GM12878 (cell line): ENCODE measurements around the gene LAMB4. TPM values are rescaled to one million over a fixed set of nuclear protein-coding genes. Genes with fewer than 3 reads are reported as not detected.

Source experiments
- ATAC-seq: fragments of 200-7000 bp; cut with Tn5 transposase; 3 replicates; pipeline ENCODE4 v1.9.1; 2020; ENCODE audit warnings: mild to moderate bottlenecking, moderate library complexity
- BruUV-seq: library from RNA; stranded (reverse); fragments of 400-500 nt; replicated peaks from 2 replicates; lab custom pipeline; 2021; lab: Mats Ljungman, UMichigan
- CTCF ChIA-PET: fragments of 300-600 bp; sonication (Branson Sonifier 250); formaldehyde crosslinking; extraction: SDS; loops from one replicate; lab custom pipeline; 2021; ENCODE audit warnings: inconsistent platforms; lab: Yijun Ruan, JAX
- POLR2A ChIA-PET: fragments of 350-600 bp; formaldehyde crosslinking; extraction: SDS; loops from one replicate; lab custom pipeline; 2021; ENCODE audit warnings: inconsistent platforms; lab: Charles Lee
- RAD21 ChIA-PET: fragments of 300-600 bp; sonication (Branson Sonifier 250); formaldehyde crosslinking; loops from one replicate; lab custom pipeline; 2023; ENCODE audit warnings: antibody characterized with exemption; ENCODE audit not compliant: unreplicated experiment; lab: Charles Lee
- SMC1A ChIA-PET: fragments of 300-600 bp; sonication (Branson Sonifier 250); formaldehyde crosslinking; loops from one replicate; lab custom pipeline; 2023; ENCODE audit not compliant: unreplicated experiment, uncharacterized antibody; lab: Charles Lee
- DNase-seq: peaks from one replicate; pipeline ENCODE4 v3.0.0-alpha.2; 2011; ENCODE audit warnings: low read depth, low spot score
- FAIRE-seq: peaks from 3 replicates; lab custom pipeline; 2011; peaks lifted over from hg19 to GRCh38; lab: Jason Lieb, UNC
- H2AFZ ChIP-seq: 2 replicates; pipeline ENCODE4 v1.6.0; 2011; ENCODE audit warnings: low read depth, low read length, control low read depth; ENCODE audit not compliant: control insufficient read depth
- H3K27ac ChIP-seq: 2 replicates; pipeline ENCODE4 v1.5.1; 2011; ENCODE audit warnings: control low read depth; ENCODE audit not compliant: control insufficient read depth, insufficient read depth
- H3K27me3 ChIP-seq, 2 experiments: replicated peaks in 1 of 2; 2 replicates each; pipeline versions ENCODE4 v1.6.0 to v1.6.1; 2011; ENCODE audit warnings: low read length in 1 of 2; ENCODE audit not compliant: control insufficient read depth in 2 of 2, insufficient read depth in 2 of 2
- H3K36me3 ChIP-seq, 2 experiments: 2 replicates each; pipeline ENCODE4 v1.5.1; 2011; ENCODE audit warnings: low read length in 1 of 2; ENCODE audit not compliant: control insufficient read depth in 2 of 2, insufficient read depth in 2 of 2
- H3K4me1 ChIP-seq: 2 replicates; pipeline ENCODE4 v1.6.1; 2011; ENCODE audit warnings: mild to moderate bottlenecking, low read length, moderate library complexity, mixed read lengths; ENCODE audit not compliant: control insufficient read depth, insufficient read depth
- H3K4me2 ChIP-seq: 2 replicates; pipeline ENCODE4 v1.6.0; 2011; ENCODE audit warnings: control low read depth; ENCODE audit not compliant: control insufficient read depth, insufficient read depth
- H3K4me3 ChIP-seq: fragments of 200-600 bp; sonication (generic); 2 replicates; pipeline ENCODE4 v1.5.1; 2016
- H3K79me2 ChIP-seq: 2 replicates; pipeline ENCODE4 v1.6.0; 2011; ENCODE audit warnings: low read length; ENCODE audit not compliant: control insufficient read depth, insufficient read depth
- H3K9ac ChIP-seq: 2 replicates; pipeline ENCODE4 v1.8.0; 2011; ENCODE audit warnings: low read length, control low read depth, mixed read lengths; ENCODE audit not compliant: control insufficient read depth, insufficient read depth
- H3K9me3 ChIP-seq: replicated peaks from 3 replicates; pipeline ENCODE4 v1.5.1; 2011; ENCODE audit warnings: mild to moderate bottlenecking, low read length; ENCODE audit not compliant: control insufficient read depth, insufficient read depth
- H4K20me1 ChIP-seq: 2 replicates; pipeline ENCODE4 v1.6.0; 2011; ENCODE audit not compliant: control insufficient read depth, insufficient read depth
- ATF7 ChIP-seq: fragments of 450-650 bp; IDR thresholded peaks from 2 replicates; pipeline ENCODE4 v1.6.1; 2016; ENCODE audit warnings: low read depth, mild to moderate bottlenecking
- CHD2 ChIP-seq: IDR thresholded peaks from 2 replicates; pipeline ENCODE4 v1.6.1; 2011; ENCODE audit warnings: low read depth, low read length, improper control_type of control experiment, borderline replicate concordance
- FOXK2 ChIP-seq: fragments of 450-650 bp; IDR thresholded peaks from 2 replicates; pipeline ENCODE4 v1.6.1; 2017; ENCODE audit warnings: mild to moderate bottlenecking, moderate library complexity
- HCFC1 ChIP-seq: fragments of 150-350 bp; IDR thresholded peaks from 2 replicates; pipeline ENCODE4 v1.6.1; 2014; ENCODE audit warnings: low read length
- HSF1 ChIP-seq: fragments of 150-350 bp; IDR thresholded peaks from 2 replicates; pipeline ENCODE4 v1.6.1; 2014; ENCODE audit warnings: mild to moderate bottlenecking, low read depth, low read length
- JUND ChIP-seq: IDR thresholded peaks from 2 replicates; pipeline ENCODE4 v1.6.1; 2012; ENCODE audit warnings: low read depth, mild to moderate bottlenecking, low read length, improper control_type of control experiment, moderate library complexity
- LARP7 ChIP-seq: fragments of 450-650 bp; IDR thresholded peaks from 2 replicates; pipeline ENCODE4 v1.6.1; 2017; ENCODE audit warnings: mild to moderate bottlenecking
- MEF2A ChIP-seq: IDR thresholded peaks from 2 replicates; pipeline ENCODE4 v1.6.1; 2011; ENCODE audit warnings: low read depth, mild to moderate bottlenecking, low read length, moderate library complexity; ENCODE audit not compliant: insufficient read depth
- MEF2B ChIP-seq: fragments of 450-650 bp; IDR thresholded peaks from 2 replicates; pipeline ENCODE4 v1.6.1; 2018; ENCODE audit warnings: mild to moderate bottlenecking, moderate library complexity; ENCODE audit not compliant: partially characterized antibody, poor library complexity, severe bottlenecking
- NKRF ChIP-seq: fragments of 450-650 bp; conservative IDR thresholded peaks from 2 replicates; pipeline ENCODE4 v1.6.1; 2017; ENCODE audit warnings: mild to moderate bottlenecking, moderate library complexity
- SMARCA5 ChIP-seq: fragments of 450-650 bp; IDR thresholded peaks from 2 replicates; pipeline ENCODE4 v1.6.1; 2017; ENCODE audit warnings: mild to moderate bottlenecking
- TARDBP ChIP-seq: IDR thresholded peaks from 2 replicates; pipeline ENCODE4 v1.6.1; 2016; ENCODE audit warnings: borderline replicate concordance
- TBL1XR1 ChIP-seq: IDR thresholded peaks from 2 replicates; pipeline ENCODE4 v1.6.1; 2012; ENCODE audit warnings: low read depth, low read length, improper control_type of control experiment
- WGBS: methylation state at CpG from one replicate; pipeline ENCODE4 v1.1.6; 2016; ENCODE audit warnings: low lambda C conversion rate; ENCODE audit not compliant: insufficient replicate concordance, insufficient coverage; ENCODE audit errors: missing lambda C conversion rate; 5-methylcytosine and 5-hydroxymethylcytosine counted together
- in situ Hi-C: fragments of 300-500 bp; cut with MboI; formaldehyde crosslinking; loops from 9 replicates; pipeline ENCODE4 v1.14.3; 2018; ENCODE audit warnings: mixed read lengths
- intact Hi-C: fragments of 100-400 bp; cut with micrococcal nuclease; formaldehyde crosslinking; loops from one replicate; pipeline ENCODE4 v1.14.2; 2022; ENCODE audit not compliant: unreplicated experiment
- polyA plus RNA-seq, 11 experiments: library from polyadenylated mRNA; depleted of rRNA in 4 of 11; unstranded in 6 of 11; stranded (reverse) in 5 of 11; fragments of >200 nt; fragmentation: Nextera tagmentation in 4 of 11; fragmentation: Illumina TruSeq in 1 of 11; extraction: Ambion mirVana in 4 of 11; extraction: Trizol in 1 of 11; gene quantifications; 1 replicate in 1 of 11; 2 replicates in 10 of 11; pipeline versions ENCODE4 v1.2.1 to v1.2.3, GENCODE V29; 2011 to 2016; ENCODE audit warnings: inconsistent platforms in 2 of 11, missing spikeins in 2 of 11, low read depth in 1 of 11
- total RNA-seq, 4 experiments: library from RNA; depleted of rRNA in 3 of 4; stranded (reverse); fragments of >200 nt in 3 of 4; fragmentation: Illumina TruSeq in 1 of 4; extraction: Trizol in 1 of 4; gene quantifications; 2 replicates each; pipeline versions ENCODE4 v1.2.1 to v1.2.3, GENCODE V29; 2013 to 2021
- TF ChIP-seq, protein P1 (sequence below): fragments of 450-650 bp; IDR thresholded peaks from 2 replicates; pipeline ENCODE4 v1.6.1; 2017; ENCODE audit warnings: low read depth, mild to moderate bottlenecking, moderate library complexity

The LAMB4 gene
- total and polyA plus RNA-seq, 10 of the 15 experiments (the other 5 are each of a cell fraction or from before 2014, with no cell fraction given): 0.04 to 0.06 TPM; not detected in 8

DNA sequence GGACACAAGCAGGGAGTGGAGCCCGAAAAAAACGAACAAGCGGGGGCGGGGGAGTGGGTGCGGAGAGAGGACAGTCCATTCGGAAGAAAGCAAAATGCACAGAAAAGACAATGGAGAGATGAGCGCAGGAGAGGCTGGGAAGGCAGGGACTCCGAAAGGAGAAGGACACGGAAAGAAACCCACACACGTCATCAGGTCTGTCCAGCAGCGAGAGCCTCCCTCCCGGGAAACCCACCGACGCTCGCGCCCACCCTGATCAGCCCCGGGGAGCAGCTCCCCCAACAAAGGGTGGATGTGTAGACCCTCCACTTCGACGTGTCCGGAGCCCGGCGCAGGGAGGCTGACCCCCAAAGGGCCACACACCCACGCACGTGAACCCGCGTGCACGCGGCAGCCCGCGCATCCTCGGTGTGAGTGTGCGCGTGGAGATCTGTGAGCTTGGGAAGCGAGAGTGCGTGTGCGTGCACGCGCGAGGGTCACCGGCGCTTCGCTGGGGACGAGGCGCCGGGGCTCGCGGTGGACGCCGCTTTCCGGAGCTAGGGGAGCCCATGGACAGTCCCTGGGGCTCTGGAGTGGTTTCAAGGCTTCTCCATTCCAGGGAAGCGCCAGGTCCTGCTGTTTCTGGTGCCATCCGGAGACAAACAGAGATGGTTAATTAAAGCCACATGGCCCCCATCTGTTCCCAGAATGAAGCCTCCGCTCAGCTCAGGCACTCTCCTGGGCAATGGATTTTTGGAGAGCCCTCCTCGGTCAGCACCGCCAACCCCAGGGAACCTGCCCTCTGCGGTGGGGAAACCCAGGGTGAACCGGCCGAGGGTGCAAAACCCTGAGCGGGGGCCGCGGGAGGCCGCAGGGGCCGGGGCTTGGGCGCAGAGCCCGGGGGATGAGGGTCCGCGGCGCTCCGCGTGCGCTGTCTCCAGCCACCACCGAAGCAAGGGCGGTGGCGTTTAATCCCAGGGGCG lies 128.1 kb downstream of the LAMB4 start:
- CTCF ChIA-PET: no interaction called here
- no peak for ATAC-seq
- peaks cover 14 to 22% of the 10 kb centered on the region in 2 experiments for H3K27me3 ChIP-seq
- TF ChIP-seq MEF2A (no peak), HCFC1 (no peak), ATF7 (no peak), TARDBP (no peak), NKRF (no peak), TBL1XR1 (no peak), CHD2 (no peak), JUND (no peak), SMARCA5 (no peak), FOXK2 (no peak), LARP7 (no peak), HSF1 (no peak), MEF2B (no peak)
- TF ChIP-seq, protein P1, sequence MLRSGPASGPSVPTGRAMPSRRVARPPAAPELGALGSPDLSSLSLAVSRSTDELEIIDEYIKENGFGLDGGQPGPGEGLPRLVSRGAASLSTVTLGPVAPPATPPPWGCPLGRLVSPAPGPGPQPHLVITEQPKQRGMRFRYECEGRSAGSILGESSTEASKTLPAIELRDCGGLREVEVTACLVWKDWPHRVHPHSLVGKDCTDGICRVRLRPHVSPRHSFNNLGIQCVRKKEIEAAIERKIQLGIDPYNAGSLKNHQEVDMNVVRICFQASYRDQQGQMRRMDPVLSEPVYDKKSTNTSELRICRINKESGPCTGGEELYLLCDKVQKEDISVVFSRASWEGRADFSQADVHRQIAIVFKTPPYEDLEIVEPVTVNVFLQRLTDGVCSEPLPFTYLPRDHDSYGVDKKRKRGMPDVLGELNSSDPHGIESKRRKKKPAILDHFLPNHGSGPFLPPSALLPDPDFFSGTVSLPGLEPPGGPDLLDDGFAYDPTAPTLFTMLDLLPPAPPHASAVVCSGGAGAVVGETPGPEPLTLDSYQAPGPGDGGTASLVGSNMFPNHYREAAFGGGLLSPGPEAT: no peak

More for the DNA sequence above, 128.1 kb downstream of the LAMB4 start:
- Histone ChIP-seq H3K4me3 (no peak overlapping the region), H4K20me1 (no peaks in the 10 kb centered on the region; the same call in 1 of the 2 replicates), H3K79me2 (no peaks in the 10 kb centered on the region), H3K4me1 (no peaks in the 10 kb centered on the region), H3K9ac (no peak overlapping the region), H2AFZ (no peak overlapping the region), H3K36me3 (no peaks in the 10 kb centered on the region), H3K27ac (no peak overlapping the region), H3K4me2 (peak overlapping the region; percentile 35; the same call in 1 of the 2 replicates), H3K9me3 (no peaks in the 10 kb centered on the region)
- ChIA-PET RAD21 (no interaction called here), POLR2A (no interaction called here), SMC1A (no interaction called here)
- WGBS: 30% methylated on average over 68 of the region's 75 CpGs
- intact Hi-C loops (no loop called here), in situ Hi-C loops (no loop called here)
- DNase-seq: no peak
- no peak for FAIRE-seq
- no TSS peak for BruUV-seq
